GOT3 (cell line): ENCODE results near the gene ZEB2.

Source experiments
- DNase-seq: peaks from one replicate; lab custom pipeline; 2025; ENCODE audit warnings: mixed read lengths; lab: John Stamatoyannopoulos, UW

Gene ZEB2

GRCh38 chr2:144470816-144471215 lies 49.1 kb downstream of the ZEB2 start:
- no peak for DNase-seq

DNA sequence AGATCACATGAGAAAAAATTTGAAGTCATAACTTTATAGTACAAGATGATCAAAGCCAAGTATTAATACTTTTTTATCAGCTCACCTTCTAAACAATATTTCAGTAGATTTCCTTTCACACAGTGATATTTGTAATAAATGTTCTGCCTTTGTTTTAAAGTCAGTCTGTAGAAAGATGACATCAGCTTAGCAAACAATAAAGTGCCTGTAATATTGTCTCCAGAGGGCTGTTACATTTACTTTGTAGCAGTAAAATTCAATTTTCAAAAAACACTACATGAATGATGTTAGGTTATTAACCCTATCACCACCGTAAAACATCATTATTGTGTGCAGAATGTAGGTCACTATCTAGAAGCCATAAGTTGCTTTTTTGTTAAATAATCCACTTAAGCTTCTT lies 49.6 kb downstream of the ZEB2 start:
- DNase-seq = no peak

GRCh38 chr2:144469798-144470197 lies 50.1 kb downstream of the ZEB2 start:
- DNase-seq = no peak

GRCh38 chr2:144468823-144469595 lies 50.9 kb downstream of the ZEB2 start:
- no peak for DNase-seq

- no peak for DNase-seq
Observed at GRCh38 chr2:144467502-144468137, 52.3 kb downstream of the ZEB2 start.

DNA sequence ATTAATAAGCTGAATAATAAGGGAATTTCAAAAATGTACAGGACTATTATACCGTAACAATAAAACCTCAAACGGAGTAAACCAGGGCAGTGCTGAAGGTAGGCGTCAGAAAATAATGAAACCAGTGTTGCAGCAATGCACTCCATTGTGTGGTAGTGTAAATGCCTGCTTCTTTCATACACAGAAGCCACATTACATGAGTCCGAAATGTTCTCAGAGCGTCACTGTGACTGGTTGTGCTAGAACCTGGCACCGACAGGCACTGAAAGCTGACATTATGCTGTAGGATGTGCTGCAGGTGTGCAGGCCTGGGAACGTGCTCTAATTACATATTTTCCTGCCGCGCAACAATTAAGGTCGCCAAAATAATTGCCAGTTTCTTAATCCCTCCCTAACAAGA lies 53.3 kb downstream of the ZEB2 start:
- no peak for DNase-seq

GRCh38 chr2:144465749-144466148 lies 54.2 kb downstream of the ZEB2 start:
- no peak for DNase-seq

DNA sequence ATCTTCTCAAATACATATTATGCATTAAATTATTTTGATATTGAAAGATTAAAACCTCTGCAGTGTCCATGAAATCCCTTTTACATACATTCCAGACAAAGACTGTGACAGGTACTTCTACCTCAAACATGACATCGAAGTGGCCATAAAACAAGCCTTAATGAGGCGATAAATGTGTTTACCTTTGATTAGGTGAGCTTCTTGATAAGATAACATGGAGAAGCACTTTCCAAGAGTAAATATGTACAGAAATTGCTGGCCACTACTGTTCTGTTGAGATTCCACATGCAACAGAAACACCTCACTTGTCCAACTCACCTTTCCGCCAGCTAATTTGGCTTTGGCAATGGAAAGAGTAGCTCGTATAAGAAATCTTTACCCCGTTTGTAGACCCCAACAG lies 55.2 kb downstream of the ZEB2 start:
- no peak for DNase-seq

- DNase-seq = no peak
Observed at GRCh38 chr2:144463266-144463665, 56.7 kb downstream of the ZEB2 start.

DNA sequence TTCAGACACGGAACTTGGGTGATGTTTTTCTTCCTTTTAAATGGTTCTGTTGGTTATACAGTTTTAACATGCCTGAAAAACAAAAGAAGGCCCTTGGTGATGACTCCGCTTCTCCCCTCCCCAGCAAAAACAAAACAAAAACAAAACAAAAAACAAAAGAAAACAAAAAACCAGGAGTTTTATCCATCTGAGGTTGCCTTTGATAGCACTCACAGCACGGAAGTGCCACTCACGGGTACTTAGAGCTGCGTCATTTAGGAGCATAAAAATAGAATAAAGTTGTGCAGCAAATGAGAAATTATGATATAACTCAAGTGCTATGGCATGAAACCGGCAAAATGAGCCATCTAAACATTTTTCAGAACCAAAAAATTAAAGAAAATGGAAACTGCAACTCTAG lies 57.7 kb downstream of the ZEB2 start:
- DNase-seq = no peak

GRCh38 chr2:144461308-144461766 lies 58.6 kb downstream of the ZEB2 start:
- no peak for DNase-seq

DNA sequence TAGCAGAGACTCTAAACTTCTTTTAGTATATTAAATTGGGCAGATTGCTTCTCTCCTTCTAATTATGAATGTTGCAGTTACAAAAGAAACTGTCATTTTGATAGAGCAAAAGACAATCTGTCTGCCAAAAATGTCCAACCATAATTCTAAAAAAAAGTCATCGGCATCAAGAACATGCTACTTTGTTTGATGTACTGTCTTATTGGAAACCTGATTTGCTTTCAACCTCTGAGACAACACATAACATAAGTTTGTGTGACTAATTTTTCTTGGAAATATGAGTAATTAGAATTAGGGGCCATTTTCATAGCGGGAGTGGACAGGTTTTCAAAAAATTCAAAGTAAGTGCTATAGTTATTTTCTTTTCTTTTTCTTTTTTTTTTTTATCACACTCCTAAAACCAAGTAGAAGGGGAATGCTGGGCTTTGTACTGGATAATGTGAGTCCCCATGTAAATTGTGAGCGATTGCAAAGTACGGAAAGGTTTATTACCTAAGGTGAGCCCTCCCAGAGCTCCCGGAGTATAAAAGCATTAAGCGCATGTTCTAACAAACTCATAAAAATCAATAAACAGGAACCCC lies 59.1 kb downstream of the ZEB2 start:
- no peak for DNase-seq

GRCh38 chr2:144459937-144460336 lies 60.0 kb downstream of the ZEB2 start:
- no peak for DNase-seq

DNA sequence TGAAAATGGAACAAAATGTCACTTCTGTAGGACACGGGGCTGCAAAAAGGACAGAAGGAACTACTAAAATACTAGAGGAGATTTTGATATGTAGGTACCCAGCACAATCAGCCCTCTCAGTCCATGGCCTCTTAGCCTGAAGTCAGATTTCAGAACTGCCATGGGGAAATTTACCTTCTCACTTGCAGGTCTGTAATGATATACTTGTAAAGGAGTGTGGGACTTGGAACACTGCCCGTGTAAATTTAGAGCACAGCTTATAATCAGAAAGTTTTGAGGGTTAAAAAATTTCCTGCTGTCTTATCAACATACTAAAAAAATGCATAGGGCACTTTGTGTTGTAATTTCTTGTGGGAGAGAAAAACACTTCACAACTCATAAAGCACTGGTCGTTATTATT lies 60.6 kb downstream of the ZEB2 start:
- DNase-seq = no peak

DNA sequence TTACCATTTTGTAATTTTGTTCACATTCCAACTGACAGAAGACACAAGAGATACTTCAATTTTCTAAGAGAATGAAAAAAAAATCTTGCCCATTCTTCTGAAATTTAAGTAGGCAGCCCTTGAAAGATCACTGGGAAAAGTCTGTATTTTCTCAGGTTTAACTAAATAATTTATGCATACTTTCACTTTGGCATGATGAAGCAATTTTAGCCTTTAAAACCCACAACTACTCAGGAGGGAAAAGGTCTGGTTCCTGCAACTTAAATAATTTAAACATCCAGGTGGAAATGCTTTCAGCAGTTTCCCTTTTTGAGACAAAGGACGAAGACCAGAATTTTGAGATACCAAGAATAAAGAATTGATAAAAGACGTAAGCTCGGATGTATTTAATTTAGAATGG lies 61.4 kb downstream of the ZEB2 start:
- no peak for DNase-seq

GRCh38 chr2:144456680-144457079 lies 63.2 kb downstream of the ZEB2 start:
- no peak for DNase-seq

GRCh38 chr2:144455987-144456386 lies 63.9 kb downstream of the ZEB2 start:
- DNase-seq = no peak

DNA sequence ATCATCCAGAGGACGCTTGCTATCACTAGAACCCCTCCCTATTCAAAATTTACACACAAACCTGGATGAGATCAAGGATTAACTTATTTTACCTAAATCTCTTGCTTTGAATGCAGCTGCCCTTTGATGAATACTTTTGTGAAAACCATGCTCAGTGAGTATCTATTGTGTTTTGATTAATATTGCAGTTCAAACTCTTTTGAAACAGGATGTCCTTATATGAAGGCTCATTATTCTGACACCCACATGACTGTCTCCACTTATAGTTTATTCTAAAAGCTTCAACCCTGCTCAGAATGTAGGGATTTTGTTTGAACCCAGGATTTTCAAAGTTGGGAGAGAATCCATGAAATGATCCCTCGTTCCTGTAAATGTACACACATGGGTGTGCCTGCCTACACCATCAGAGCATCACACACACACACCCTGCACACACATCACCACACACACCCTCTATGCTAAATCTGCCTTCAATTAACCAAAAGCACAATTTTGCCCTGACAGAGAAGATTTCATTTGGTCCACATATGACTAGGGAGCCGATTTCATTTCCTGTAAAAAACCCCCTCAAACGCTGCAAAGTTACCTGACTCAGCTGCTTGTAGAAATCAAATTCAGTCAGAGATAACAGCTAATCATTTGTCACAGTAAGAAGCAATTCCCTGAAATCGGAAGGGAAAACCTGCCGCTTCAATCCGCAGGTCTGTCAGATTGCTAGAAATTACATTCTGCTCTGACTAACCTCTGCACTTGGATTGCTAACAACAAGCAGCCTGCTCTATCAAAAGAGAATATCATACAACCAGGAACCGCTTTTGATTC lies 65.2 kb downstream of the ZEB2 start:
- no peak for DNase-seq

GRCh38 chr2:144453486-144454158 lies 66.3 kb downstream of the ZEB2 start:
- DNase-seq = no peak

GRCh38 chr2:144452989-144453336 lies 67.0 kb downstream of the ZEB2 start:
- DNase-seq = no peak

DNA sequence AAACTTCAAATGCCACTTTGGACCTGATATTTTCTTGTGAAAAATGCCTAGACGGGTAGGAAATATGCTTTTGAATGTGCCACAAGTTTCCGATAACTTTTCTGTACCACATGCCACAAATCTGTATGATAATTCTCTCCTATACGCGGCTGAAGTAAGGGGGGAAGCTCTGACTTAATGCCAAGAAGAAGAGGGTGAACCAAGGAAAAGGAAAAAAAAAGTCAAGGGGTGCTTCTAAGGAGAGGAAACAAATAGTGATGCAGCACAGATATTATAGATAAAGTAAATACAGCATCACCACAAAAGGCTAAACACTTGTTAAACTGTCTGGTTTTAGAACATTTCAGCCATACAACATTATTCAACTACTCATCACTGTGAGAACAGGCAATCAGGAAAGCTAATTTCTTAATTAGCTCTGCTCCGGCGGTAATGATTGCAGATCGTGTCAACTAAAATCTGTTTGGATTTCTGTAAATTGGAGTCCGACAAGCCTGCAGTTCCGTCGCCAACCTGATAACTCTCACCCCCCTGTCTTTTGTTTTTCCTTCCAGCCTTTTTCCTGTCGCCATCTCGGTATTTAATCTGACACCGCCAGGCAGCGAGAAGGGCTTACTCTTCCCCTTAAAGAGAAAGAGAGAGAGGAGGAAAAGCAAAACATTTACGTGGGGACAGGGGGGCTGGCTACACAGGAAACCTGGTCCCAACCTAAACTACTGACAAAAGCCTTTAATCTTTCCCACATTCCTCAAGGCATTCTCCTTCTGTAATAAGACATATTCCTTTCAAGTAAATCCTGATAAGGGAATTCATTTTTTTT lies 67.5 kb downstream of the ZEB2 start:
- DNase-seq = no peak
